ENCODE results near the gene HJURP.

Gene HJURP

GRCh38 chr2:233811732-233812131 is 42.6 kb downstream of the HJURP start:
- Histone ChIP-seq H3K23ac (ENCODE audit: low read length) (no peak overlapping the region), H2AK5ac (ENCODE audit: low read length) (no peak overlapping the region), H2BK120ac (ENCODE audit: insufficient read depth, low read length, poor library complexity) (no peak overlapping the region), H3K4me2 (ENCODE audit: low read length) (no peak overlapping the region), H4K91ac (ENCODE audit: low read depth, low read length) (no peak overlapping the region), H4K12ac (ENCODE audit: low read depth, low read length) (no peak overlapping the region), H3K36me3 (ENCODE audit: control insufficient read depth in 1 of 2, insufficient read depth in 2 of 2, low read length in 2 of 2) (no peaks in the 10 kb centered on the region), H3K14ac (ENCODE audit: low read length) (no peak overlapping the region), H2BK12ac (ENCODE audit: low read length) (no peak overlapping the region), H3K27ac (ENCODE audit: low read depth, low read length) (no peak overlapping the region), H2BK5ac (ENCODE audit: low read depth, low read length, poor library complexity) (no peak overlapping the region), H3K9ac (ENCODE audit: low read length) (no peak overlapping the region), H3K4me3 (ENCODE audit: low read depth, low read length) (no peak overlapping the region), H3K79me1 (ENCODE audit: low read length) (no peaks in the 10 kb centered on the region), H3K9me3 (ENCODE audit: insufficient read depth, low read depth, low read length) (peaks cover 14% of the 10 kb centered on the region), H3K18ac (ENCODE audit: low read length) (no peak overlapping the region), H3K79me2 (ENCODE audit: control insufficient read depth, insufficient read depth, low read length, poor library complexity) (no peaks in the 10 kb centered on the region), H3K4ac (ENCODE audit: low read depth, low read length) (no peak overlapping the region), H3K27me3 (ENCODE audit: insufficient read depth, low read length) (no peaks in the 10 kb centered on the region), H3K4me1 (ENCODE audit: control insufficient read depth in 1 of 2, insufficient read depth in 2 of 2, low read length in 2 of 2) (no peaks in the 10 kb centered on the region), H2AFZ (ENCODE audit: insufficient read depth, low read length, poor library complexity) (no peak overlapping the region), H4K8ac (ENCODE audit: low read depth, low read length) (no peak overlapping the region)
- DNase-seq, result no peak
- no CpG with 5 or more reads among the region's 8 CpGs for WGBS (ENCODE audit: extremely low coverage, insufficient coverage, insufficient read length)

- Histone ChIP-seq H3K9me3 (ENCODE audit: insufficient read depth, low read depth, low read length) (peaks cover 12% of the 10 kb centered on the region), H3K14ac (ENCODE audit: low read length) (no peak overlapping the region), H3K18ac (ENCODE audit: low read length) (no peak overlapping the region), H3K4me3 (ENCODE audit: low read depth, low read length) (no peak overlapping the region), H3K4me1 (ENCODE audit: control insufficient read depth in 1 of 2, insufficient read depth in 2 of 2, low read length in 2 of 2) (no peaks in the 10 kb centered on the region), H3K27ac (ENCODE audit: low read depth, low read length) (no peak overlapping the region), H3K79me1 (ENCODE audit: low read length) (no peaks in the 10 kb centered on the region), H4K8ac (ENCODE audit: low read depth, low read length) (no peak overlapping the region), H4K91ac (ENCODE audit: low read depth, low read length) (no peak overlapping the region), H3K79me2 (ENCODE audit: control insufficient read depth, insufficient read depth, low read length, poor library complexity) (no peaks in the 10 kb centered on the region), H3K4me2 (ENCODE audit: low read length) (no peak overlapping the region), H2BK5ac (ENCODE audit: low read depth, low read length, poor library complexity) (no peak overlapping the region), H2AK5ac (ENCODE audit: low read length) (no peak overlapping the region), H3K4ac (ENCODE audit: low read depth, low read length) (no peak overlapping the region), H2AFZ (ENCODE audit: insufficient read depth, low read length, poor library complexity) (no peak overlapping the region), H3K27me3 (ENCODE audit: insufficient read depth, low read length) (no peaks in the 10 kb centered on the region), H3K23ac (ENCODE audit: low read length) (no peak overlapping the region), H3K36me3 (ENCODE audit: control insufficient read depth in 1 of 2, insufficient read depth in 2 of 2, low read length in 2 of 2) (no peaks in the 10 kb centered on the region), H3K9ac (ENCODE audit: low read length) (no peak overlapping the region), H2BK120ac (ENCODE audit: insufficient read depth, low read length, poor library complexity) (no peak overlapping the region), H2BK12ac (ENCODE audit: low read length) (no peak overlapping the region), H4K12ac (ENCODE audit: low read depth, low read length) (no peak overlapping the region)
- no peak for DNase-seq
- no CpG with 5 or more reads among the region's 4 CpGs for WGBS (ENCODE audit: extremely low coverage, insufficient coverage, insufficient read length)
Measured at GRCh38 chr2:233811087-233811486, 43.2 kb downstream of the HJURP start.

- H3K79me1 ChIP-seq (ENCODE audit: low read length), result no peaks in the 10 kb centered on the region
- H3K79me2 ChIP-seq (ENCODE audit: control insufficient read depth, insufficient read depth, low read length, poor library complexity), result no peaks in the 10 kb centered on the region
- H3K27me3 ChIP-seq (ENCODE audit: insufficient read depth, low read length), result no peaks in the 10 kb centered on the region
- H3K4ac ChIP-seq (ENCODE audit: low read depth, low read length), result no peak overlapping the region
- H3K4me2 ChIP-seq (ENCODE audit: low read length), result no peak overlapping the region
- no peak overlapping the region for H4K91ac ChIP-seq (ENCODE audit: low read depth, low read length)
- no peak overlapping the region for H3K23ac ChIP-seq (ENCODE audit: low read length)
- H3K18ac ChIP-seq (ENCODE audit: low read length), result no peak overlapping the region
- no peak overlapping the region for H4K8ac ChIP-seq (ENCODE audit: low read depth, low read length)
- H2BK5ac ChIP-seq (ENCODE audit: low read depth, low read length, poor library complexity), result no peak overlapping the region
- H3K4me1 ChIP-seq (ENCODE audit: control insufficient read depth in 1 of 2, insufficient read depth in 2 of 2, low read length in 2 of 2), result no peaks in the 10 kb centered on the region
- H2BK120ac ChIP-seq (ENCODE audit: insufficient read depth, low read length, poor library complexity), result no peak overlapping the region
- no CpG with 5 or more reads among the region's 6 CpGs for WGBS (ENCODE audit: extremely low coverage, insufficient coverage, insufficient read length)
- no peak overlapping the region for H3K27ac ChIP-seq (ENCODE audit: low read depth, low read length)
- no peak overlapping the region for H3K14ac ChIP-seq (ENCODE audit: low read length)
- H4K12ac ChIP-seq (ENCODE audit: low read depth, low read length), result no peak overlapping the region
- H3K9ac ChIP-seq (ENCODE audit: low read length), result no peak overlapping the region
- no peak overlapping the region for H2BK12ac ChIP-seq (ENCODE audit: low read length)
- H3K9me3 ChIP-seq (ENCODE audit: insufficient read depth, low read depth, low read length), result peaks cover 12% of the 10 kb centered on the region
- no peak overlapping the region for H2AFZ ChIP-seq (ENCODE audit: insufficient read depth, low read length, poor library complexity)
- no peaks in the 10 kb centered on the region for H3K36me3 ChIP-seq (ENCODE audit: control insufficient read depth in 1 of 2, insufficient read depth in 2 of 2, low read length in 2 of 2)
- DNase-seq, result no peak
- H3K4me3 ChIP-seq (ENCODE audit: low read depth, low read length), result no peak overlapping the region
- no peak overlapping the region for H2AK5ac ChIP-seq (ENCODE audit: low read length)
Measured at GRCh38 chr2:233810385-233810784, 44.0 kb downstream of the HJURP start.

GRCh38 chr2:233807966-233808935 is 46.1 kb downstream of the HJURP start:
- Histone ChIP-seq H2BK12ac (ENCODE audit: low read length) (no peak overlapping the region), H2BK5ac (ENCODE audit: low read depth, low read length, poor library complexity) (no peak overlapping the region), H3K4me2 (ENCODE audit: low read length) (no peak overlapping the region), H3K18ac (ENCODE audit: low read length) (no peak overlapping the region), H2AK5ac (ENCODE audit: low read length) (no peak overlapping the region), H3K9ac (ENCODE audit: low read length) (no peak overlapping the region), H3K4ac (ENCODE audit: low read depth, low read length) (no peak overlapping the region), H4K91ac (ENCODE audit: low read depth, low read length) (no peak overlapping the region), H3K27me3 (ENCODE audit: insufficient read depth, low read length) (no peaks in the 10 kb centered on the region), H3K23ac (ENCODE audit: low read length) (no peak overlapping the region), H2AFZ (ENCODE audit: insufficient read depth, low read length, poor library complexity) (no peak overlapping the region), H3K4me3 (ENCODE audit: low read depth, low read length) (no peak overlapping the region), H4K12ac (ENCODE audit: low read depth, low read length) (no peak overlapping the region), H3K79me1 (ENCODE audit: low read length) (no peaks in the 10 kb centered on the region), H4K8ac (ENCODE audit: low read depth, low read length) (no peak overlapping the region), H3K9me3 (ENCODE audit: insufficient read depth, low read depth, low read length) (peaks cover 14% of the 10 kb centered on the region), H3K36me3 (ENCODE audit: control insufficient read depth in 1 of 2, insufficient read depth in 2 of 2, low read length in 2 of 2) (no peaks in the 10 kb centered on the region), H3K79me2 (ENCODE audit: control insufficient read depth, insufficient read depth, low read length, poor library complexity) (no peaks in the 10 kb centered on the region), H3K27ac (ENCODE audit: low read depth, low read length) (no peak overlapping the region), H3K14ac (ENCODE audit: low read length) (no peak overlapping the region), H2BK120ac (ENCODE audit: insufficient read depth, low read length, poor library complexity) (no peak overlapping the region), H3K4me1 (ENCODE audit: control insufficient read depth in 1 of 2, insufficient read depth in 2 of 2, low read length in 2 of 2) (no peaks in the 10 kb centered on the region)
- no CpG with 5 or more reads among the region's 10 CpGs for WGBS (ENCODE audit: extremely low coverage, insufficient coverage, insufficient read length)
- no peak for DNase-seq
